ENCODE measurements around the gene PTPRN2. TPM values are rescaled to one million over a fixed set of nuclear protein-coding genes. Genes with fewer than 3 reads are reported as not detected.
"Not testable (repeated sequence)": the region's sequence is repeated elsewhere in the genome, so short reads cannot be mapped to it uniquely, and the experiment has no call there.

The PTPRN2 gene
- total RNA-seq, 1 donor from 2014 or later = 1.2 TPM

DNA sequence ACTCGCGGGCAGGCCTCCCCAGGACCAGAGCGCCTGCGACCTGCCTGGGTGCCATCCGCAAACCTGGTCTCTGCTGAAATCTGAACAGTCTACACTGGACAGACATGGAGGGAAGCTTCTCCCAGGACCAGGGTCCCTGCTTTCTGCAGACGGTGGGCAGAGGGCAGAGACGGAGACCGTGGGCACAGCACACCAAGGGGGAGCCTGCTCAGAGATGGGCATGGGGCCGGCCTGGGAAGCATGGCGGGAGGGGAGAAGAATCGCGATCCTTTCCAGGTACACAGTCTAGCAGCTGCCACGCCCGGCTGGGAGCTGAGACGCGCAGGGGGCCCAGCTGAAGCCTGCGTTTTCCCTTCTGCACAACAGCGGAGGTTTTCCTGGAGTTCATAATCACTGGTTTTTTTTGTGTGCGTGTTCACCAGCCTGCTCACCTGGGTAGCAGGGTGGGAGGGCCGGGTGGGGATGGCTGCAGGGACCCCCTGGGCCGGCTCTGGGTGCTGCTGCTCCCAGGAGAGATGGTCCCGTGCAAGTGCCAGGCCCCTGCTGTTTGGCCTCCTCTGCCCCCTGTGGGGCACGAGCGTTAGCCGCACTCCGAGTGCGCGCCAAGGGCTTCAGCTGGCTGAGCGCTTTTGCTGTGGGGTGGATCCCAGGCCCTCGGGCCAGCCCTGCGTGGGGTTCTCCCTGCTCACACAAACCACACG, 802.0 kb downstream of the PTPRN2 start:
- no peak for DNase-seq (ENCODE audit: low read depth)

DNA sequence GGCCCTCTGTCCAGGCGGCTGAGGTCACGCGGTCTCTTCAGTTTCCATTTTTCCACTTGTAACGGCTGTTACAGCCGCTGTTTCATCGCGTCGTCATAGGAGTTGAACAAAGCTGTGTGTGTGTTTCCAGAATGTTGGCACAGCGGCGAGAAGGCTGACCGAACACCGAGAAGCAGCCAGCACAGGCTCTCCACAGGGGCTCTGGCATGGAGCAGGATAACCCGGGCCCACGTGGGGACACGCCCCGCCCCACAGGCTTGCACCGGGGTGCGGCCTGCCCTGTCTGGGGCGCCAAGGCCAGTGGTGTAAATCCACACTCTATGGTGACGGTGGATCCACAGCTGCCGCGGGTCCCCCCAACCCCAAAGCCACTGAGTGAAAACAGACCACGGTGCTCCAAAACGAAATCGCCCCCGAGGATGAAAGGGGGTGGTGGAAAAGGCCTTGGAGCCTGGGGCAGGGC, 802.6 kb downstream of the PTPRN2 start:
- DNase-seq (ENCODE audit: low read depth) = no peak

DNA sequence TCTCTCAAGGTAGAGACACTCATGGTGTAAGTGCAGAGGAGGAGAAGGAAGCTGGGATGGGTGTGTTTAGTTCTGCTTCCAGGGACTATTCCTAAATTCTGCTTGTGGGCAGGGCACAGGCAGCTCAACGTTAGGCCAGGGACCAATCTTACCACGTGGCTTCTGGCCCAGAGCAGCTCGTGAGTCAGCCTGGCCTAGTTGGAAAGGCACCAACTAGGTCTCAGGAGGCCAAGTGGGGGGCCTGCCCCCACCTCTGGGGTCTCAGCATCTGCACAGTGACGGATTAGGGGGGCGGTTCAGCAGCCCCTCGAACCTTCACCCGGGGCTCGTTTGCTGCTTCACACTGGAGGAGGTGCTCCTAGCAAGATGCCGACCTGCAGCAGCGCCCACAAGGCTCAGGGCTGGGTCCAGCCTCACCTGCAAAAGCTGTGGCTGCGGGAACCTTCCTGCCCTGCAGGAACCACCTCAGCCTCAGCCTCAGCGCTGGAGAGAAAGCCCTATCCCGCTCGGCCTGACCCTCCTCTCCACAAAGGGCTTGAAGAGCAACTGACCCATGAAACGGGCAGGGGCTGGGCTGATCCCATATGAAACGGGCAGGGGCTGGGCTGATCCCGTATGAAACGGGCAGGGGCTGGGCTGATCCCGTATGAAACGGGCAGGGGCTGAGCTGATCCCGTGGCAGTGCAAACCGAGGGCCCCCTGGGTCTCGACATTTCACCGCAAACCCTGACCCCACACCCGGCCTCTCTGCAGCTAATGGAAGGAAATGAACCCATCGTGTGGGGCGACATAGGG, 803.4 kb downstream of the PTPRN2 start:
- no peak for DNase-seq (ENCODE audit: low read depth)

DNA sequence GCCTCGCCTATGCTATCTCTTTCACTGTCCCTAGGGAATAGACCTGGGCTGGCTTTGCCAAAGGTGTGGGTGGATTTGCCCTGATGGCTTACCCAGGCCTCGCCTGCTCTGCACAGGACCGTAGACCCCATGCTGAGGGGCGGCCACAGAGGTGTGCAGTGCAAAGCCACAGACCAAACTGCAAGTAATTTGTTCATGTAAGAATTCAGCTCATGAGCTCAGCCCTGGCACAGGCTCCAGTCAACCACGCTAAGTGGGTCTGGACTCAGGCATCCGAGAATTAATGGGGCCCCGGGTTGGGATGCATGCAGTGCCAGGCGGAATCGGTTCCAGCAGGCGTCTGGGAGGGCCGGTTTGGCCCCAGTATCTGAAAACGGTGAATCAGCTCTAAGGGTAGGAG, 805.6 kb downstream of the PTPRN2 start:
- DNase-seq (ENCODE audit: low read depth) = no peak

DNA sequence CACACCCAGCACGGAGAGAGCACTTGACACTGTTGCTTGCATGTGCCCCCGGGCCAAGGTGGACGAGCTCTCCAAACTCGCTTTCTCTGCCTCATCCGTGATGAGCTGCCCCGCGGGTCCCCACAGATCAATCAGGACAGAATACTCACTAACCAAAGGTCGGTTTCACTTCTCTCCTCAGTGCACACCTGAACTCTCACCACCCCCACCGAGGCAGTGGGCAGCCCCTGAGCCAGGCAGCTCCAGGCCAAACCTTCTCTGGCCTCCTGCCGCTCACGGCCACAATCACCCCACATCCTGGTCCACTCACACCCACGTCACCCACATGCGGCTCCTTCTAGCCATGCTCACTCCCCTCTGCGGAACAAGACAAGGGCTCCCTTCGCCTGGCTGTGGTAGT, 806.9 kb downstream of the PTPRN2 start:
- no peak for DNase-seq (ENCODE audit: low read depth)

DNA sequence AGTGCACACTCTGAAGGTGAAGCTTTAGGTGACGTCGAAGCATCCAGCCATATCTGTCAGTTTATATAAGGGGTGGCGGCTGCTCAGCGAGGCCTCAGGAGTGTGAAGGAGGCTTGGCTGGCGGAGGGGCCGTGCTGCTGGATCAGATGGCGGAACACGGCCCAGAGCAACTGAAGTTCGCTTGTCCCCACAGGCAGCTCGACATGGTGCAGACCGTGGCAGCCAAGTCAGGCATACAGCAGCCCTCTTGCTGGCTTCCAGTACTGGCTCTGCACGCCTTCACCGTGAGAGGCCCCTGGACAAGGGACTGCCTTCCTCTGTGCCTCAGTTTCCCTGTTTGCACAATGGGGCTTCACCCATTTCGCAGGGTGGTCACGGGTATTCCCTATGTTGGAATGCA, 807.3 kb downstream of the PTPRN2 start:
- no peak for DNase-seq (ENCODE audit: low read depth)

DNA sequence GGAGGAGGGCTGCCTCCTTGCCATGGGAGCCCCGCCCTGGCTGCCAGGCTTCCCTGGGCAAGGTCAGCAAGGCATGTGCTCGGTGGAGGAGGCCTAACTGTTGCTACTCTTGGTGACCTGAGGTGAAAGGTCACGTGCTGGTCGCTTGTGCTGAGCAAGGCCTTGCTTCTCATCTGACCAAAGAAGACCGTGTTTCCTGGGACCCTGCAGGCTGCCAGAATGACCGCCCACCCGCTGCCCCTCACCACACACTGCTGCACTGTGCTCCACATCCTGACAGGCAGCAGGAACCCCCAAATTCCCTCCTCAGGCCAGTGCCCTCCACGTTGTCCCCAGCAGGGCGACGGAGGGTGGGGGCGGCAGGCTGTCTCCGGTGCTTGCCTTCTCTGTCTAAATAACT, 808.4 kb downstream of the PTPRN2 start:
- no peak for DNase-seq (ENCODE audit: low read depth)

DNA sequence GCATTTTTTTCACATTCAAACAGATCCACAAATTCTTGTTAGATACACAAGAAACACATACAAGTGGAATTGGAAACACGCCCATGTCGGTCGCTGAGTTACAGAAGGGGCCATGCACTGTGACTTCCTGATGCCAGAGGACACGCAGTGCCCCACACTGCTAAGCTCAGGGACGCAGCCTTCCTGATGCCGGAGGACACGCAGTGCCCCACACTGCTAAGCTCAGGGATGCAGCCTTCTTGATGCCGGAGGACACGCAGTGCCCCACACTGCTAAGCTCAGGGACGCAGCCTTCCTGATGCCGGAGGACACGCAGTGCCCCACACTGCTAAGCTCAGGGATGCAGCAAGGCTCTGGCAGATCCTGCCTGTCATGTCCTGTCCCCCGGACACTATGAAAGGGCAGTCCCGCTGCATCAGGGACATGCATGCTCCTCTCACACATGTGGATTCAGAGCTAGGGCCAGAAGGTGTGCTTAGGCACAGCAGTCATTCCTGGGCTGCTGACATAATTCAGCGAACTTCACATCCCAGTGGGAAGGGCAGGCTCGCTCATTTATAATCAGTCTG, 810.3 kb downstream of the PTPRN2 start:
- DNase-seq (ENCODE audit: low read depth) = not testable (repeated sequence)

DNA sequence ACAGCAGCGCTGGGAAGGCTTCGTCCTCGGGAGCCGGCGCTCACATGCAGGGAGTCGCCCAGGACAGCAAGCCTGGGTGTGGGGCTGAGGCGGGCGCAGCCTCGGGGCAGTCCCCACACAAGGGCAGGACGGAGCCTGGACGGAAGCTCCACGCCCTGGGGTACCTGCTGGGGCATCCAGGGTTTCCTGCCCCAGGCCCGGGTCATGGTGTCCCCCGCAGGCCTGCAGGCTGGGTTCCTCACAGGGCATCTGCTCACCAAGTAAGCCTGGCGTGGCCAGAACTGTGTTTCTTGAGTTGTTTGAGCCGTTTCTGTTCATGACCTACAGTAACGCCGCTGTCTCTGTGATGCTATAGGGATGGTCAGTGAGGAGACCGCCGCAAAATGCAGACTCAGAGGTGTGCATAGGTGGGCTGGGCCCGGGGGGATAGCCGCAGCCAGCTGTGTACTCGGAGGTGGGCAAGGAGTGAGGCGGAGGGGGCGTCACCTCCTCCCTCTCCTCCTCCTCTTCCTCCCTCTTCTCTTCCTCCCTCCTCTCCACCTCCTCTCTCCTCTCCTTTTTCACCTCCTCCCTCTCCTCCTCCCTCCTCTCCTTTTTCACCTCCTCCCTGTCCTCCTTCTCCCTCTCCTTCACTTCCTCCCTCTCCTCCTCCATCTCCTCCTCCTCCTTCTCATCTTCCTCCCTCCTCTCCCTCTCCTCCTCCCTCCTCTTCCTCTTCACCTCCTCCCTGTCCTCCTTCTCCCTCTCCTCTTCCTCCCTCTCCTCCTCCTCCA, 811.9 kb downstream of the PTPRN2 start:
- no peak for DNase-seq (ENCODE audit: low read depth)

DNA sequence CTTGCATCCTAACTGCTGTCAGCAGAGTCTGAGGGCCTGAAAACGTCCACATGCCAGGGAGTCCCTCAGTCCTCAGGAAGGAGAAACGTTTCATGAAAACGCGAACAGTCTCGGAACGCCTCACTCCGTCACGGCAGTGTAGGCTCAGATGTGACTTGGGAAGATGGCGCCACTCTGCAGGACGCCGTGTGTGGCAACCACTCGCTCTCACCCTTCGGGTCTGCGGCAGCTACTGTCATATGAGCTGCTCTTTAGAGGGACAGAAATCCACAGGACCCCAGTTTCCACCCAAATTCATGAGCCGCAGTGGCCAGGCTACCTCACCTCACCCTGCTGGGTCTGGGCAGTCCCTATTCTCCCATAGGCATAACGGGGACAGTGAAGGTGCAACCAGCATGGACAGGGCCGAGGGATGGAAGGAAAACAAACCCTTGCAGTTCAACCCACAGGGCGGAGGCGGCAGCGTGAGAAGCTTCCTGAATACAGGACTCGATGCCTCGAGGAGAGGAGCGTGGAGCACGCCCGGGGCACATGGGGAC, 812.5 kb downstream of the PTPRN2 start:
- DNase-seq (ENCODE audit: low read depth) = no peak

DNA sequence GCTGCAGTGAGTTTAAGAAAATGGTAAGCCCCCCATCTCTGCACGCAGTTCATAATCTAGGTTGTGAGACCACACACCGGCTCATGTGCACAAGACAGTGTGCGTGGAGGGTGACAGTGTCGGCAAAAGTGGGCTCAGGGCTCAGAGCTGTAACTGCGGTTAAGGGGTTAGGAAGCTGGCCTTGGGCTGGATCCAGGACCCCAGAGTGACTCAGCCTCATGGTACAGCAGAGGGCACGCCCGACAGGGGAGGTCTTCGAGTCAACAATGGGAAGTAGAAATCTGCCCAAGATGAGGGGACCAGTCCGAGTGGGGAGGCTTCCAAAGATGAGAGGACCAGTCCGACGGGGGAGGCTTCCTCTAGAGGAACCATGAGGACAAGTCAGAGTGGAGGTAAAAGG, 813.1 kb downstream of the PTPRN2 start:
- no peak for DNase-seq (ENCODE audit: low read depth)

DNA sequence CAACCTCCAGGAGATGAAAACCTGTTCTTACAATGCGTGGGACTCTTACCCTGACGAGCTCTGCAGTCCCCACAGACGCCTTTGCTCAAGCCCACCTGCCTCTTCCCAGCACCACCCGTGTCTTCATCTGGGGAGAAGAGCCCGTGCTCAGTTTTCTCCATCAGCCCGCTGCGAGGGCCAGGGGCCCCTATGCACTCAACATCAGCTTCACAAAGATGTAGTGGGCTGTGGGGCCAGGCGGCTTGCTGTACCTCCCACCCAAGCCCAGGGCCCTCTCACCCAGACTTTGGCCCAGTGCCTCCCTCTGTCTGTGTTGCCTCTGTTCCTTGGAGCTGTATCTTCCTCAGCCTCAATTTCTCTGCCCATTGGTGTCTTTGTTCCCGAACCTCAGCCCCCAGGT, 814.3 kb downstream of the PTPRN2 start:
- no peak for DNase-seq (ENCODE audit: low read depth)

DNA sequence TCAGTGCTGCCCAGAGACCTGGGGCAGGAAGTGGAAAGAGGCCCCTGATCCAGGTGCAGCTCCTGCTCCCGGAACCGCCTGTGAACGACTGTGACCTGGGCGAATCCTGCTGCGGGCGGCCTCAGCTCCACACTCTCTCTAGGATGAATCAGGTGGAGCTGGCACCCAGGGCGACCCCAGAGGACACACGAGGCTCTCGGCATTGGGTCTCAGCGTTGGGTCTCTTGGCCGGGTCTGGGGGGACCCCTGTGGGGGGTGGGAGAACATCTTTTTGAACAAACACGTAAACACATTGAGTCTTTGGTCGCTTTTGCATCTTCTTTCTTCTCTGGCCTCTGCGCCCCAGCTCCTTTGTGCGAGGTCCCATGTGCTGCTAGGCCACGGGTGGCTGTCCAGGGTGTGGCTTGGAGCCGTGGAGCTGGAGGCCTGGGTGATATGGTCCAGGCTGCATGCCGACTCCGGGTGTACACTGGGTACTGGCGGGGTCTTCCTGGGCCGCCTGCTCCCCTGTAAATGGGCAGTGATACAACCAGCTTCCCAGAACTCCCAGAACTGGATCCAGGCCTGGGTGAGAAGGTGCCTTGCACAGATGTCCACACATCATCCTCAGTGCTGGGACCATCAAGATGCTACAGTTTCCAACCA, 815.0 kb downstream of the PTPRN2 start:
- DNase-seq (ENCODE audit: low read depth) = no peak

DNA sequence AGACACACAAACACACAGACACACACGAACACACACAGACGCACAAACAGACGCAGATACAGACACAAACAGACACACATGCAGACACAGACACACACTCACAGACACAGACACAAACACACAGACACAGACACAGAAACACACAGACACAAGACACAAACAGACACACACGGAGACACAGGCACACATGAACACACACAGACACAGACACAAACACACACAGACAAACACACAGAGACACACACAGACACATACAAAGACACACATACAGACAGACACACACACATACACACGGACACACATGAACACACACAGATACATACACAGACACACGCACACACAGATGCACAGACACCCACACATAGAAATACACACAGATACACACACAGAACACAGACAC, 815.9 kb downstream of the PTPRN2 start:
- DNase-seq (ENCODE audit: low read depth) = no peak

DNA sequence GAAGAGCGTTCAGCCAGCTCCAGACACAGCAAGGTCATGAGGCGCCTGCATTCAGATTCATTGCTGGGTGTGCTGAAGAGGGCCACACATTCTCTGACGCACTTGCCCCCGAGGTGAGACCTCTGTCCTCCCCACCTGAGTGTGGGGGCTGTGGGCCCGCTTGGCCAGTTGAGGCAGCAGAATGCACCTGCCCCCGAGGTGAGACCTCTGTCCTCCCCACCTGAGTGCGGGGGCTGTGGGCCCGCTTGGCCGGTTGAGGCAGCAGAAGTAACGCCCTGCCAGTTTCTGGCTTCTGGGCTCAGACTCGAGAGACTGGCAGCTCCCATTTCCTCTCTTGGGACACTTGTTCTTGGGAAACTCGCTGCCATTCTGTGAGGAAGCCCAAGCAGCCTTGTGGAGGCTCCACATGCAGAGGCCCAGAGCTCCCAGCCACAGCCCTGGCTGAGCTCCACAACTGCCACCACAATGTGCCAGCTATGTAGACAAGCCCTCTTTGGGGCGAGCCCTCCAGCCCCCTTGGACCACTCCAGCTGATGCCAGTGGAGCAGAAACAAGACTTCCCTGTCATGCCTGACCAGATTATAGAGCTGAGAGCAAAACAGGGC, 816.8 kb downstream of the PTPRN2 start:
- no peak for DNase-seq (ENCODE audit: low read depth)

DNA sequence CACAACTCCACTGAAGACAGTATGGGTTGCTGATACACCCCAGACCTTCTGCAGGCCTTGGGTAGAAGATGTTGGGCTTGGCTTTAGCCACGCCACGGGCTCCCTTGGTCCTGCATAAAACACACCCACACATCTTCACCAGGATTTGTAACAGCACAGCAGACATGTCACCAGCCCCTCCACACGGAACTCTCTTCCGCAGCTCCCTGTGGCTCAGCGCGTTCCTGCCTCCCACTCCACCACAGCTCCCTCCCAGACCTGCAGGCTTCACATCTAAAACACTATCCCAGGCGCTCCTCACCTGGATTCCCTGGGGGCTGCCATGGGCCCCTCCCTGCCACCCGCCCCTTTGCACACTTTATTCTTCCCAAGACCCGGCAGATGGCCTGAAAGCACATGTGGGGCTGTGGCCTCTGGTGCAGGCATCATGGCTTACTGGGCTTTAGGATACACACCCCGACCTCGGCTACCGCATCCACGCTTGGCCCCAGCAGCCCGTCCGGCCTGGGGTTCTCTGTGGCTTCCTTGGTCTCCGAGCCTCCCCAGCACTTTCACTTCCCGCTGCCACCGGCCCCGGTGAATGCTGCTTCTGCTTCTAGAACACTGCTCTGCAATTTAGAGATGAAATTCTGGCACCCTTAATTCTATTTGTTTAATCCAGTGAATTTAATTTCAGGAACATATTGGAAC, 818.0 kb downstream of the PTPRN2 start:
- no peak for DNase-seq (ENCODE audit: low read depth)

DNA sequence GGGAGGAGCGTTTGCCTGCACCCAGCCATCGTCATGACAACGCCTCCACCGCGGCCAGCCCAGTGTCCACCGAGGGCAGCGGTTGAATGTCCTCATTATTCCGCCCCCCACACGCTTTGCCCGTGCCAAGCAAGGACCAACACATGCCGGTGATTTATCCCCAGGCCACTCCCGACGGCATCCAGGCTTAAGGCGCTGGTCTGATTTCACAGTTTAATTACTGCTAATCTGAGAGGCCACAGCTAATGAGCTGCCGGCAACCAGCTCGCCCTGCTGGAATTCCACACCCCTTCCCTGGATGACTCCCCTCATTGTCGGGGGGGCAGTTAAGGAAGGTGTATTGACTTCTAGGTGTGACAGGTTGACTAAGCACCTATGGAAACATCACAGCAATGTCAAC, 818.5 kb downstream of the PTPRN2 start:
- DNase-seq (ENCODE audit: low read depth) = no peak

DNA sequence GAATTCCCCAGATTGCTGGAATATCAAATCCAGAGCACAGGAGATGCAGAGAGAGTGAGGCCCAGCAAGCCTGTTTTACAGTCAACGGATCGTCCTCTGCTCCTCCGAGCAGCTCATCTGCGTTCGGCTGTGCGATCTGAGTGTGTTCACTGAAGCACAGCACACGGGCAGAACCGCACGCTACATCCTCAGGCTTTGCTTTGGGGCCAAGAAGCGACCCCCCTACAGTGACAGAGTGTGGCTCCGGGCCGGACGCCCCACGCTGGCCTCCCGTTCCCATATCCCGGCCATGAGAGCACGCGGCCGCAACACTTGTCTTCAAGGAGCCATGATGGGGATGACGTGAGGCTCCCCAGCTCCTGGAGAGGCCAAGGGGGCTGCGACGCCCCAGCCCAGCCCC, 819.4 kb downstream of the PTPRN2 start:
- DNase-seq (ENCODE audit: low read depth) = no peak

DNA sequence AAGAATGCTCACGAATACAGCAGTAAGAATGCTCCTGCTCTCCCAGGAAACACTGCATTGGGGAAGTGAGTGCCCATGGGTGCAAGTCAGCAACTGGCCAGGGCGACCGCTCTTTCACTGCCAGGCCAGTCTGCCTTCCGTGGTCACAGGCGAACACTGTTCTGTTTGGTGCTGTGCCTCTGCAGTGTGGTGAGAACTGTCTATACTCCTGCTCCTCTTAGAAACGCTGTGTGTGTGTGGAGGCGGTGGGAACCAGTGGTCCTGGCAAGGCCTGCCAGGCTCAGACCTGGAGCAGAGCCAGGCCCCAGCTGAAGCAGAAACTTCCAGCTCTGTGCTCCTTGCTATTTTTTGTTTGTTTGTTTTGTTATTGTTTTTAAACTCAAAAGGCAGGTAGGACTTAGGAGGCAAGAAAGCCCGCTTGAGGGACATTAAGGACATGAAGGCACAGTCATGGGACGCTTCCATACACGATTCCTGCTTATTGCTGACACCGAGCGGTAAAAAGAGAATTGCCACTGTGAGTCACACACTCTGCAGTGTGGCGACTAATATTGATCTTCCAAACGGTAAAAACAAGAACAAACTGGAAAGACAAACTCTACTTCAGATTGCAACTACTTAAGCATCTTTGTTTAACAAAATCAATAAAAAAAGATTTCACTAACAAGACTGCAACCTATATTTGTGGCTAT, 820.0 kb downstream of the PTPRN2 start:
- DNase-seq (ENCODE audit: low read depth) = no peak

DNA sequence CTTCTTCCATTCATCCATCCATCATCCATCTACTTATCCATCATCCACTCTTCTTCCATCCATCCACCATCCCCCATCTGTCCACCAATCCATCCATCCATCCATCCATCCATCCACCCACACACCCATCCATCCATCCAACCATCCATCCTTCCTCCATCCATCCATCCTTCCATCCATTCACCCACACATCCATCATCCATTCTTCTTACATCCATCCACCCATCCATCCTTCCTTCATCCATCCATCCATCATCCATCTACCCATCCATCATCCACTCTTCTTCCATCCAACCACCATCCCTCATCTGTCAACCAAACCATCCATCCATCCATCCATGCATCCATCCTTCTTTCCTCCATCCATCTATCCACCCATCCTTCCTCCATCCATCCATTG, 821.5 kb downstream of the PTPRN2 start:
- no peak for DNase-seq (ENCODE audit: low read depth)
